GM12874 (cell line): ENCODE measurements around the gene ZNF575.

ENCODE experiments used
- TF ChIP-seq, protein P1 (sequence below): IDR thresholded peaks from 2 replicates; pipeline ENCODE4 v1.5.1; 2011; ENCODE audit warnings: low read depth, mild to moderate bottlenecking, control low read depth, low read length, moderate library complexity; ENCODE audit not compliant: insufficient read depth

ZNF575 gene

DNA sequence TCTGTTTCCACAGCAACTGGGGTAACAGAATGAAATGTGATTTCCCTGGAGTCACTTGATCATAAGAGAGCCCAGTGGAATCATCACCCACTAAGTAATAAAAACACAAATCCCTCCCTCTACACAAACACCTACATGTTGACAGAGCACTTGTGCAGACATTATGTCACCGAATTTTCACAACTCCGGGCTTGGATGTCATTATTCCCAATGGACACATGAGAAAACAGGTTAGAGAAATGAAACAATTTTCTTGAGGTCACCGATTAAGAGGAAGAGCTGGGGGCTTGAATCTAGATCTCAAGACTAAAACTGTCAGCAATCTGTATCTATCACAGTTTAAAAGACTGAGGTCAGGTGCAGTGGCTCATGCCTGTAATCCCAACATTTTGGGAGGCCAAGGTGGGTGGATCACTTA lies 39.2 kb downstream of the ZNF575 start:
- TF ChIP-seq, protein P1, sequence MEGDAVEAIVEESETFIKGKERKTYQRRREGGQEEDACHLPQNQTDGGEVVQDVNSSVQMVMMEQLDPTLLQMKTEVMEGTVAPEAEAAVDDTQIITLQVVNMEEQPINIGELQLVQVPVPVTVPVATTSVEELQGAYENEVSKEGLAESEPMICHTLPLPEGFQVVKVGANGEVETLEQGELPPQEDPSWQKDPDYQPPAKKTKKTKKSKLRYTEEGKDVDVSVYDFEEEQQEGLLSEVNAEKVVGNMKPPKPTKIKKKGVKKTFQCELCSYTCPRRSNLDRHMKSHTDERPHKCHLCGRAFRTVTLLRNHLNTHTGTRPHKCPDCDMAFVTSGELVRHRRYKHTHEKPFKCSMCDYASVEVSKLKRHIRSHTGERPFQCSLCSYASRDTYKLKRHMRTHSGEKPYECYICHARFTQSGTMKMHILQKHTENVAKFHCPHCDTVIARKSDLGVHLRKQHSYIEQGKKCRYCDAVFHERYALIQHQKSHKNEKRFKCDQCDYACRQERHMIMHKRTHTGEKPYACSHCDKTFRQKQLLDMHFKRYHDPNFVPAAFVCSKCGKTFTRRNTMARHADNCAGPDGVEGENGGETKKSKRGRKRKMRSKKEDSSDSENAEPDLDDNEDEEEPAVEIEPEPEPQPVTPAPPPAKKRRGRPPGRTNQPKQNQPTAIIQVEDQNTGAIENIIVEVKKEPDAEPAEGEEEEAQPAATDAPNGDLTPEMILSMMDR, result no peak

DNA sequence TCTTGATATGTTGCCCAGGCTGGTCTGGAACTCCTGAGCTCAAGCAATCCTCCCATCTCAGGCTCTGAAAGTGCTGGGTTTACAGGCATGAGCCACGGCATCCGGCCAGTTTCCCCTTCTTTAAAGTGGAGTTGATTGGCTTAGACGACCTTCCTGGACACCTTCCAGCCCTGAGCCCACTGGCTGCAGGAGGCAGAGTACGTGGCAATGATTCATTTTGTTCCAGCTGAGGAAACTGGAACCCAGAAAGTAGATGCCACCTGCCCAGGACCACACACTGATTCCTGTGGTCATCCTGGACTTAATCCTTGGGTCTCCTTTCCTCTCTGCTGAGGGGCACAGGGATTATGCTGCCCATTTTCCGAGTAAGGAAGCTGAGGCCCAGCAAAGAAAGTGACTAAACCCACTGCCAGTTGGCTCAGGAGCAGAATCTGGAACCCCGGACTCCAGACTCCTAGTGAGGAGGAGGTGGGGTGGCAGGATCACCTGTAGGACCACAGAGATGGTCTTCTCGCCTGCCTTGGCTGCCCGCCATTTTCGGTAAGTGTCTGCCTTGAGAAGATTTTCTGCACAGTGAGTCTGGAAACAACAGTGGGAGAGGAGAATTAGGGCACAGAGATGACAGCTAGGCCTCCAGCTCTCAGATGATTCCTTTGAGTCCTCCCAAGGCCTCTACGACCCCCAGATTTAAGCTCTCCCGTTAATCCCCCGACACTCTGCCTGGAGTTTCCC lies 41.6 kb downstream of the ZNF575 start:
- TF ChIP-seq, protein P1, result no peak

DNA sequence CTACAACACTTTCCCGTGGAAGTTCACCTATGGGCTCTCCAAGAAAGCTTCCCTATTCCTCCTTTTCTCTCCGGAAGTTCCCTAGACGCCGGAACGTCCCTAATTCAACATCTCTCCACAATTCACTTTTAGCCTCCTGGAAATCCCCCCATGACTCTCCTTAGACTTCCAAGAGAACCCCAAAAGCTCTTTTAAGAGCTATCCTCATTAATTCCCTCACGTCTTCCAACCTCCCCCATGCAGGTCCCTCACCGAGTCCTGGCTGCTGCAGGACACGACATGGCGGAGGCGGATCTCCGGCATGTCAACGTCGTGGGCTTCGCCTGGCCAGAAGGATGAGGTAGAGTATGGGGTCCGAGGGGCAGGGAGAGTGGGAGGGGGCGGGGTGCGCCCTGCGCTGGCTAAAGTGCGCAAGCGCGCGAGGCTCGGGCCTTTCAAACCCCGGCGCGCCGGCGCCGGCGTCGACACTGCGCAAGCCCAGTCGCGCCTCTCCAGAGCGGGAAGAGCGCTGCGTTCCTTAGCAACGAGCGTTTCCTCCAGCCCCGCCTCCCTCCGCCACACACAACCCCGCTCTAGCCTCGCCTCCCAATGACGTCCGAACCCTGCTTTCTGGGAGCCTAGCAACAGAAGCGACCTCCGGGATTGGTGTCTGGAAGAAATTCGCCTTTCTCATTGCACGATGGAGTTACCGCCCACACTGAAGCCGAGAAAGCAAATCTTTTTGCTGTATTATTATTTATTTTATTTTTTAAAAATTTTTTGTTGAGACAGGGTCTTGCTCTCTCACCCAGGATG lies 42.4 kb downstream of the ZNF575 start, which contains the start of the genes PINLYP and XRCC1:
Gene PINLYP (plus strand): TSS at position 646 of the 795 bp plus-strand sequence. CDS start 1,391 bp downstream, outside the sequence.
Gene XRCC1 (minus strand): TSS at position 372 of the 795 bp plus-strand sequence. CDS start 69 bp downstream, at position 303.
- TF ChIP-seq, protein P1, result no peak

DNA sequence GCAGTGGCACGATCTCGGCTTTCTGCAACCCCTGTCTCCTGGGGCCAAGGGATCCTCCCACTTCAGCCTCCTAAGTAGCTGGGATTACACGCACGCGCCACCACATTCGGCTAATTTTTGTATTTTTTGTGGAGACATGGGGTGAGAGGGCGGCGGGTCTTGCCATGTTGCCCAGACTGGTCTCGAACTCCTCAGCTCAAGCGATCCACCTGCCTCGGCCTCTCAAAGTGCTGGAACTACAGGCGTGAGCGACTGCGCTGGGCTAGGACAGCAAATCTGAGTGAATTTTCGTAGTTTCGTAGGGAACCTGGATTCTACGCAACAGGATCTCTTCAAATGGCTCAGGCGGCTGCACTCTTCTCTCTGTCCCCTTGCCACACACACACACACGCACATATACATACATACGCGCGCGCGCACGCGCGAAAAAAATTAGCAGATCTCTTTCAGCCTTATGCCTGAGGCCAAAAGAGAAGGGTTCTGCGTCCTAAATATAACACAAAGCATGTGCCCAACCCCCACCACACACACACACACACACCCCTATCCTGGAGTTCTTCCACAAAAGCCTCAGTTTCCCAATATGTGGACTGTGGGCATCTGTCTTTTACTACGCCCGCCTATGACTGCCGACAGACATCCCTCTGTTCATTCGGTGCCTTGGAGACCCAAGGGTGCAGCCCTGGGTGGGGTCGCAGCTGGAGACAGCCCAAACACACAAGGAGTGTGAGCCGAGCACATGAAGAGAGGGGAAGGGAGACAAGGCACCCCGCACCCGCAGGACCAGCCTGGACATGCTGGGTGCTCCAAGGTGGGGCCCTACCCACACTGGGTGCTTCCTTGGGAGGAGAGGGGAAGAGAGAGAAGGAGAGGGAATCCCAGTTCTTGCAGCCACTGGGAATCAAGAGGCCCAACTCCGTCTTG lies 43.2 kb downstream of the ZNF575 start:
- TF ChIP-seq, protein P1, result no peak

DNA sequence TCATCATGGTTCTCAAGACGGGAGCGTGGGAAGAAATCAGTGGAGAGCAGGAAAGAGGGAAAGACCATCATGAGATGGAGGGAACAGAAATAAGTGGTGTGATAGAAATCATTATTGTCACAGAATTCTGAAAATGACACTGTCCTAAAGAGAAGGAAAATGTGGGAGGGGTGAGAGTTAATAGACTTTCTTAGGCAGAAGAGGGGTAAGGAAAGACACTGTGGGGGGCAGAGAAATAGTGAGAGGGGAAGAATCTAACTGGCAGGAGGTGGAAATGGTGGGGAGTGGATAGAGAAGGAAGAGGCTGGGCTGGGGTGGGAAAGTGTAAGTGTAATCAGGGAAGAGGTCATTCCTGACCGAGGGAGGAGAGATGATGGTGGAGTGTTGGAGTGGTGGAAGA lies 45.8 kb downstream of the ZNF575 start:
- TF ChIP-seq, protein P1, result no peak

DNA sequence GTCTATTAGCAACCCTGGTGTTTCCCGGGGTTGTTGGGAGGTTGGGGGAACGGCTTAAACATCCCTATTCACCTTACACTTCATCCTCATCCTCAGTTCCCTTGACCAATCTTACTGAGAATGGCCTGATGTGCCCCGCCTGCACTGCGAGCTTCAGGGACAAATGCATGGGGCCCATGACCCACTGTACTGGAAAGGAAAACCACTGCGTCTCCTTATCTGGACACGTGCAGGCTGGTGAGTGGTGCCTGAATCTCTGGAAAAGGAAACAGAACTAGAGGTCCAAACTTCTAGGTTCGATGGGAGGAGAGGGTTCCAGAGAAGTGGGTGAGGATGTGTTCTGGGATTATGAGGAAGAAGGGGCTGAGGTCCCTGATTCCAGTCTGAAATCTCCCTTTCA lies 48.5 kb downstream of the ZNF575 start:
- TF ChIP-seq, protein P1, result no peak
